Astrocyte of the spinal cord (primary cell): ENCODE results near the gene NPEPL1.
"Not testable (repeated sequence)": the region's sequence is repeated elsewhere in the genome, so short reads cannot be mapped to it uniquely, and the experiment has no call there.

Source experiments
- DNase-seq: peaks from one replicate; pipeline ENCODE4 v3.0.0; 2011; ENCODE audit warnings: low read depth, low spot score
- H3K4me3 ChIP-seq: 2 replicates; pipeline ENCODE4 v1.5.1; 2011; ENCODE audit warnings: low read depth, mild to moderate bottlenecking, low read length, moderate library complexity
- in situ Hi-C: cut with HindIII; loops from 2 replicates; pipeline ENCODE4 v1.10.0; 2017; ENCODE audit warnings: low sequenced_read_pairs
- TF ChIP-seq, protein P1 (sequence below): IDR thresholded peaks from 2 replicates; pipeline ENCODE4 v1.5.1; 2012; ENCODE audit warnings: low read depth, mild to moderate bottlenecking, low read length, inconsistent platforms

NPEPL1 gene

DNA sequence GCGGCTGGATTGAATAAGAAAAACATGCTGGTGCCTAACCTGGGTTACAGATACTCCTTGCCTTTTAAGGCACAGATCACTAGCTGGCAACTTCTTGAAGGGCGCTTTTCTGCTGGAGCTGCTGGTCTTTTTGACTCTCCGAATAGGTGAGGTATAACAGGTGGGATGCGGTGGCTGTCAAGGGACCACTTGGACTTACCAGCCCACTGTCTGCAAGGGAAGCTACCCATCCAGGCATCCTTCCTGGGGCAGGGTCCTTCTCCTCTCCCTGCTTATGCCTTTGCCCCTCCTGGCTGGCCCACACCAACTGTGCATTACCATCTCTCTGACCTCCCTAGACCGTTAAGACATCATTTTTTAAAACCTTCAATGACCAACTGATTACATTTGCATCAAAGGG, 57.4 kb downstream of the NPEPL1 start:
- DNase-seq, result no peak
- in situ Hi-C loops, result no loop called here
- TF ChIP-seq, protein P1, sequence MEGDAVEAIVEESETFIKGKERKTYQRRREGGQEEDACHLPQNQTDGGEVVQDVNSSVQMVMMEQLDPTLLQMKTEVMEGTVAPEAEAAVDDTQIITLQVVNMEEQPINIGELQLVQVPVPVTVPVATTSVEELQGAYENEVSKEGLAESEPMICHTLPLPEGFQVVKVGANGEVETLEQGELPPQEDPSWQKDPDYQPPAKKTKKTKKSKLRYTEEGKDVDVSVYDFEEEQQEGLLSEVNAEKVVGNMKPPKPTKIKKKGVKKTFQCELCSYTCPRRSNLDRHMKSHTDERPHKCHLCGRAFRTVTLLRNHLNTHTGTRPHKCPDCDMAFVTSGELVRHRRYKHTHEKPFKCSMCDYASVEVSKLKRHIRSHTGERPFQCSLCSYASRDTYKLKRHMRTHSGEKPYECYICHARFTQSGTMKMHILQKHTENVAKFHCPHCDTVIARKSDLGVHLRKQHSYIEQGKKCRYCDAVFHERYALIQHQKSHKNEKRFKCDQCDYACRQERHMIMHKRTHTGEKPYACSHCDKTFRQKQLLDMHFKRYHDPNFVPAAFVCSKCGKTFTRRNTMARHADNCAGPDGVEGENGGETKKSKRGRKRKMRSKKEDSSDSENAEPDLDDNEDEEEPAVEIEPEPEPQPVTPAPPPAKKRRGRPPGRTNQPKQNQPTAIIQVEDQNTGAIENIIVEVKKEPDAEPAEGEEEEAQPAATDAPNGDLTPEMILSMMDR, result no peak
- H3K4me3 ChIP-seq, result no peak overlapping the region

DNA sequence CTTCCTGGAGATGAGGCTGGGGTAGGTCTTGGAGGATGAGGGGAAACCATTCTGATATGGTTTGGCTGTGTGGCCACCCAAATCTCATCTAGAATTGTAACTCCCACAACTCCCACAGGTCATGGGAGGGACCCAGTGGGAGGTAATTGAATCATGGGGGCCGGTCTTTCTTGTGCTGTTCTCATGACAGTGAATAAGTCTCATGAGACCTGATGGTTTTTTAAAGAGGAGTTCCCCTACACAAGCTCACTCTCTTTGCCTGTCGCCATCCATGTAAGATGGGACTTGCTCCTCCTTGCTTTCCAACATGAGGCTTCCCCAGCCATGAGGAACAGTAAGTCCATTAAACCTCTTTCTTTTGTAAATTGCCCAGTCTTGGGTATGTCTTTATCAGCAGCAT, 58.1 kb downstream of the NPEPL1 start:
- in situ Hi-C loops, DNase-seq, H3K4me3 ChIP-seq: not testable (repeated sequence)

GRCh38 chr20:58751979-58752378, 59.4 kb downstream of the NPEPL1 start:
- TF ChIP-seq, protein P1, result no peak
- in situ Hi-C loops, result no loop called here
- DNase-seq, result no peak
- no peak overlapping the region for H3K4me3 ChIP-seq

- TF ChIP-seq, protein P1, result no peak
- no peak for DNase-seq
- in situ Hi-C loops, result no loop called here
- H3K4me3 ChIP-seq, result no peak overlapping the region
These were observed 60.0 kb downstream of the NPEPL1 start for GRCh38 chr20:58752565-58752964.

DNA sequence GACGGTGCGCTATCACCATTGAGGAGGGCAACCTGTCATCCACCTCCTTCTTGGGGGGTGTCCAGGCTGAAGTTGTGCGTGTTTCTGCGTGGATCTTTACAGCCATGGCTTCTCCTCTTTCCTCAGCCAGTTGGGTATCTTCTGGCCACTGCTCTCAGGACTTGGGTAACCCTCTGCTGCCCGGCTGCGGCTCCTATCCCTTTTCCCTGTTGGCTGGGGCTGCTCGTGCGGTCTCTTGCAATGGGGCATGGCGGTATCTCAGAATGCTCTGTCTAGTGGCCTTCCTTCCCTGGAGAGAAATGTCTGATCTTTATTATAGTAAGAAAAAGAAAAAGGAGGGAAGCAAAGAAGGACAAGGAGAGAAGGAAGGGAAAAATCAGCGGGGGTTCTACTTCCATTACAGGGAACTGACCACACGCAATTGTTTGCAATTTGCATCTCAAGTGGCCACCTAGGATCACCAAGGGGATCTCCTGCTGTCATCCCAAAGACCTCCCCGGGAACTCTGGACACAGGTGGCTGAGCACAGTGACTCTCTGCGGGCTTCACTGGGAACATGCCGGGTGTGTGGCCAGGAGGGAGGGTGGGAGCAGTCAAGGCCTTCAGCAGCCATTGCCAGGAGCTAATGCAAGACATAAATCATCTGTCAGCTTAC, 60.8 kb downstream of the NPEPL1 start:
- DNase-seq, result no peak
- TF ChIP-seq, protein P1, result no peak
- in situ Hi-C loops, result no loop called here
- H3K4me3 ChIP-seq, result no peak overlapping the region

DNA sequence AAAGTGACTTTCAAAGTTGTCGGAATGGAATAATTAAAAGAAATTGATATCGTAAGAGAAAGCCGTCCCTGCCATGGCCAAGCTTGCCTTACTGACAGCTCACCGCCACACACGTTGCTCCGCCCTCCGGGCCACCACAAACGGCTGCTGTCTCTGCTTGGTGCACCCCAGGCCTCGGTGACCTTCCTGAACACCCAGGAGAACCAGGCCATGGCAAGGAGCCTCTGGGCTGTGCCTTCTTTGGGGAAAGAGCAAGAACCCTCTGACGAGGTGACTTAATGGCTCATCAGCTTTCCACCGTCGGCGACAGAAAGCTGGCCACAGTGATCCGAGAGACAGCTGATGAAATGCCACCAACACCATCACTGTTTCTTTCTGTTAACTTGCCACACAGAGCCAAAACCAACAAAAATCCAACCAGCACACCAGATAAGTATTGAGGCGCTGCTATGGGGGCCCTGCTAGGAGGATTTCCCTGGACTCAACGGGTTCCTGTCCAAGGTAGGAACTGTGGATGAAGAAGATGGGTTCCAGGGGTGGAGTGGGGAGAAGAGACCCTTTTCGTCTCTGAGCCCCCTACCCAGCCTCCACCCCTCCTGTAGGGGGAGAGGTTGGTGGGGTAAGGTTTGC, 61.4 kb downstream of the NPEPL1 start:
- in situ Hi-C loops, result no loop called here
- TF ChIP-seq, protein P1, result no peak
- no peak overlapping the region for H3K4me3 ChIP-seq
- DNase-seq, result no peak

GRCh38 chr20:58754584-58754983, 62.0 kb downstream of the NPEPL1 start:
- no peak overlapping the region for H3K4me3 ChIP-seq
- in situ Hi-C loops, result no loop called here
- no peak for DNase-seq
- TF ChIP-seq, protein P1, result no peak
